ENCODE results near the gene NCF2.

Gene NCF2

GRCh38 chr1:183512450-183512849 is 77.8 kb downstream of the NCF2 start:
- H3K27ac ChIP-seq (replicated peaks) = no peak overlapping the region
- TF ChIP-seq SPI1 (IDR thresholded peaks at IDR 0.05; ENCODE audit: borderline replicate concordance, low read depth) = no peak
- TF ChIP-seq POLR2AphosphoS5 (IDR thresholded peaks at IDR 0.05; ENCODE audit: low read depth) = no peak
- TF ChIP-seq REST (IDR thresholded peaks at IDR 0.05; ENCODE audit: insufficient replicate concordance, low read depth) = no peak
- no peak for TF ChIP-seq CTCF (IDR thresholded peaks at IDR 0.05; ENCODE audit: insufficient read depth, low read length)
- no peak for TF ChIP-seq GABPA (IDR thresholded peaks at IDR 0.05; ENCODE audit: low read depth)
- no peaks in the 10 kb centered on the region for H3K27me3 ChIP-seq (ENCODE audit: insufficient read depth, poor library complexity, severe bottlenecking)
- H3K4me3 ChIP-seq (replicated peaks; ENCODE audit: insufficient read depth, low read length) = no peak overlapping the region
- no peak for DNase-seq (ENCODE audit: low read depth in 1 of 2, low spot score in 1 of 2)

GRCh38 chr1:183508694-183509093 is 81.6 kb downstream of the NCF2 start:
- TF ChIP-seq POLR2AphosphoS5 (IDR thresholded peaks at IDR 0.05; ENCODE audit: low read depth) = no peak
- no peak for TF ChIP-seq GABPA (IDR thresholded peaks at IDR 0.05; ENCODE audit: low read depth)
- no peak for TF ChIP-seq REST (IDR thresholded peaks at IDR 0.05; ENCODE audit: insufficient replicate concordance, low read depth)
- no peak for TF ChIP-seq CTCF (IDR thresholded peaks at IDR 0.05; ENCODE audit: insufficient read depth, low read length)
- TF ChIP-seq SPI1 (IDR thresholded peaks at IDR 0.05; ENCODE audit: borderline replicate concordance, low read depth) = no peak
- no peak overlapping the region for H3K4me3 ChIP-seq (replicated peaks; ENCODE audit: insufficient read depth, low read length)
- H3K27ac ChIP-seq (replicated peaks) = no peak overlapping the region
- H3K27me3 ChIP-seq (ENCODE audit: insufficient read depth, poor library complexity, severe bottlenecking) = no peaks in the 10 kb centered on the region
- no peak for DNase-seq (ENCODE audit: low read depth in 1 of 2, low spot score in 1 of 2)

- no peak overlapping the region for H3K27ac ChIP-seq (replicated peaks)
- no peak for DNase-seq (ENCODE audit: low read depth in 1 of 2, low spot score in 1 of 2)
- no peak overlapping the region for H3K4me3 ChIP-seq (replicated peaks; ENCODE audit: insufficient read depth, low read length)
- no peaks in the 10 kb centered on the region for H3K27me3 ChIP-seq (ENCODE audit: insufficient read depth, poor library complexity, severe bottlenecking)
- TF ChIP-seq REST (IDR thresholded peaks at IDR 0.05; ENCODE audit: insufficient replicate concordance, low read depth) (no peak), SPI1 (IDR thresholded peaks at IDR 0.05; ENCODE audit: borderline replicate concordance, low read depth) (no peak), CTCF (IDR thresholded peaks at IDR 0.05; ENCODE audit: insufficient read depth, low read length) (no peak)
Observed at GRCh38 chr1:183506561-183506960, 83.7 kb downstream of the NCF2 start.
